Sigmoid colon (tissue), 4 donors: Measurements from ENCODE around the gene RAB8A.
"Not testable (repeated sequence)": the region's sequence is repeated elsewhere in the genome, so short reads cannot be mapped to it uniquely, and the experiment has no call there.

Experiments
- POLR2A ChIP-seq, 2 donors: fragments of 450-650 bp; IDR thresholded peaks; one replicate each; pipeline ENCODE4 v1.6.1; 2016; ENCODE audit warnings: antibody characterized with exemption in 2 of 2, mild to moderate bottlenecking in 2 of 2, moderate library complexity in 2 of 2
- POLR2AphosphoS5 ChIP-seq, 4 donors: sonication (generic); formaldehyde crosslinking; IDR thresholded peaks; one replicate each; pipeline ENCODE4 v1.6.1; 2017; ENCODE audit warnings: antibody characterized with exemption in 4 of 4
- TF ChIP-seq, protein P1 (sequence below), 4 experiments: fragments of 450-650 bp in 3 of 4; fragments of 200-600 bp in 1 of 4; IDR thresholded peaks; one replicate each; pipeline ENCODE4 v1.5.1; 2016 to 2019; ENCODE audit warnings: antibody characterized with exemption in 4 of 4, mild to moderate bottlenecking in 3 of 4, moderate library complexity in 2 of 4

DNA sequence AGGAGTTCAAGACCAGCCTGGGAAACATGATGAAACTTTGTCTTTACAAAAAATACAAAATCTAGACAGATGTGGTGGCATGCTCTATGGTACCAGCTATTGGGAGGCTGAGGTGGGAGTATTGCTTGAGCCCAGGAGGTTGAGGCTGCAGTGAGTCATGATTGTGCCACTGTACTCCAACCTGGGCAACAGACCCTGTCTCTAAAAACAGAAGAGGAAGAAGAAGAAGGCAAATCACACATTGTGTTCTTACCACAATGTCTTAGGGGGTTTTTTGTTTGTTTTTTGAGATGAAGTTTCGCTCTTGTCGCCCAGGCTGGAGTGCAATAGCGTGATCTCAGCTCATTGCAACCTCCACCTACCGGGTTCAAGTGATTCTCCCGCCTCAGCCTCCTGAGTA is 67.2 kb downstream of the RAB8A start:
- TF ChIP-seq, protein P1, sequence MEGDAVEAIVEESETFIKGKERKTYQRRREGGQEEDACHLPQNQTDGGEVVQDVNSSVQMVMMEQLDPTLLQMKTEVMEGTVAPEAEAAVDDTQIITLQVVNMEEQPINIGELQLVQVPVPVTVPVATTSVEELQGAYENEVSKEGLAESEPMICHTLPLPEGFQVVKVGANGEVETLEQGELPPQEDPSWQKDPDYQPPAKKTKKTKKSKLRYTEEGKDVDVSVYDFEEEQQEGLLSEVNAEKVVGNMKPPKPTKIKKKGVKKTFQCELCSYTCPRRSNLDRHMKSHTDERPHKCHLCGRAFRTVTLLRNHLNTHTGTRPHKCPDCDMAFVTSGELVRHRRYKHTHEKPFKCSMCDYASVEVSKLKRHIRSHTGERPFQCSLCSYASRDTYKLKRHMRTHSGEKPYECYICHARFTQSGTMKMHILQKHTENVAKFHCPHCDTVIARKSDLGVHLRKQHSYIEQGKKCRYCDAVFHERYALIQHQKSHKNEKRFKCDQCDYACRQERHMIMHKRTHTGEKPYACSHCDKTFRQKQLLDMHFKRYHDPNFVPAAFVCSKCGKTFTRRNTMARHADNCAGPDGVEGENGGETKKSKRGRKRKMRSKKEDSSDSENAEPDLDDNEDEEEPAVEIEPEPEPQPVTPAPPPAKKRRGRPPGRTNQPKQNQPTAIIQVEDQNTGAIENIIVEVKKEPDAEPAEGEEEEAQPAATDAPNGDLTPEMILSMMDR (IDR thresholded peaks at IDR 0.05) = not testable (repeated sequence)
- TF ChIP-seq POLR2A, POLR2AphosphoS5 (IDR thresholded peaks at IDR 0.05): not testable (repeated sequence)
